ENCODE data around the gene EXOC1. TPM values are rescaled to one million over a fixed set of nuclear protein-coding genes. Genes with fewer than 3 reads are reported as not detected.

Gene EXOC1
- total RNA-seq, 1 donor from 2014 or later: 52.0 TPM

GRCh38 chr4:55849724-55850123 lies 3.7 kb upstream of the EXOC1 start:
- no peak overlapping the region for H3K4me3 ChIP-seq
- Mint-ChIP-seq H3K4me3 (no peak overlapping the region), H3K27me3 (ENCODE audit: insufficient read depth, low read depth) (peaks cover 9% of the 10 kb centered on the region), H3K4me1 (peaks cover 6% of the 10 kb centered on the region), H3K36me3 (no peaks in the 10 kb centered on the region), H3K9me3 (peaks cover 4% of the 10 kb centered on the region), H3K27ac (no peak overlapping the region)
- no peaks in the 10 kb centered on the region for H4K20me1 ChIP-seq (ENCODE audit: low read depth)
- peaks cover 4% of the 10 kb centered on the region for H3F3A ChIP-seq (ENCODE audit: low read depth)
- H3K9ac ChIP-seq: no peak overlapping the region
- peaks cover 20% of the 10 kb centered on the region for H3K27me3 ChIP-seq
- H3K9me3 ChIP-seq (ENCODE audit: low read depth): no peaks in the 10 kb centered on the region
- no peak for DNase-seq (ENCODE audit: low spot score)
- peak overlapping the region; percentile 68 for H2AFZ ChIP-seq (replicated peaks)
- peaks cover 6% of the 10 kb centered on the region for H3K79me2 ChIP-seq (ENCODE audit: low read depth)
- no peaks in the 10 kb centered on the region for H3K36me3 ChIP-seq
- no peak overlapping the region for H3K27ac ChIP-seq
- no peak overlapping the region for H3K4me2 ChIP-seq
- peaks cover 3% of the 10 kb centered on the region for H3K4me1 ChIP-seq
- TF ChIP-seq EZH2phosphoT487 (IDR thresholded peaks at IDR 0.05) (no peak), CTCF (IDR thresholded peaks at IDR 0.05) (peak; percentile 14)

- DNase-seq (ENCODE audit: low spot score): no peak
- Mint-ChIP-seq H3K27me3 (ENCODE audit: insufficient read depth, low read depth) (peaks cover 9% of the 10 kb centered on the region), H3K9me3 (peaks cover 4% of the 10 kb centered on the region), H3K4me1 (peaks cover 6% of the 10 kb centered on the region), H3K36me3 (peaks cover 1% of the 10 kb centered on the region), H3K27ac (no peak overlapping the region), H3K4me3 (no peak overlapping the region)
- Histone ChIP-seq H3K9ac (no peak overlapping the region), H3K79me2 (ENCODE audit: low read depth) (peaks cover 22% of the 10 kb centered on the region), H3F3A (ENCODE audit: low read depth) (peaks cover 8% of the 10 kb centered on the region), H3K4me3 (no peak overlapping the region), H3K4me1 (peaks cover 8% of the 10 kb centered on the region), H3K36me3 (no peaks in the 10 kb centered on the region), H3K4me2 (no peak overlapping the region), H4K20me1 (ENCODE audit: low read depth) (no peaks in the 10 kb centered on the region), H2AFZ (replicated peaks) (no peak overlapping the region), H3K27ac (no peak overlapping the region), H3K27me3 (peaks cover 20% of the 10 kb centered on the region), H3K9me3 (ENCODE audit: low read depth) (no peaks in the 10 kb centered on the region)
- TF ChIP-seq EZH2 (IDR thresholded peaks at IDR 0.05): no peak
- TF ChIP-seq CTCF (IDR thresholded peaks at IDR 0.05): no peak
- TF ChIP-seq EZH2phosphoT487 (IDR thresholded peaks at IDR 0.05): no peak
Observed at GRCh38 chr4:55851885-55852284, 1.6 kb upstream of the EXOC1 start.

- peaks cover 30% of the 10 kb centered on the region for H3K79me2 ChIP-seq (ENCODE audit: low read depth)
- H3K4me3 Mint-ChIP-seq: no peak overlapping the region
- peak overlapping the region; percentile 74 for H3K4me3 ChIP-seq
- peaks cover 8% of the 10 kb centered on the region for H3K4me1 ChIP-seq
- peaks cover 3% of the 10 kb centered on the region for H3K27me3 Mint-ChIP-seq (ENCODE audit: insufficient read depth, low read depth)
- H3K36me3 Mint-ChIP-seq: peaks cover 1% of the 10 kb centered on the region
- H3K9me3 ChIP-seq (ENCODE audit: low read depth): no peaks in the 10 kb centered on the region
- no peaks in the 10 kb centered on the region for H3K36me3 ChIP-seq
- no peak for TF ChIP-seq EZH2 (IDR thresholded peaks at IDR 0.05)
- no peak for TF ChIP-seq EZH2phosphoT487 (IDR thresholded peaks at IDR 0.05)
- no peak for TF ChIP-seq CTCF (IDR thresholded peaks at IDR 0.05)
- peak overlapping the region; percentile 80 for H3K9ac ChIP-seq
- peaks cover 8% of the 10 kb centered on the region for H3F3A ChIP-seq (ENCODE audit: low read depth)
- H3K4me2 ChIP-seq: peak overlapping the region; percentile 88
- no peak overlapping the region for H3K27ac Mint-ChIP-seq
- H3K27me3 ChIP-seq: peaks cover 20% of the 10 kb centered on the region
- H3K27ac ChIP-seq: no peak overlapping the region
- no peak for DNase-seq (ENCODE audit: low spot score)
- H3K4me1 Mint-ChIP-seq: peaks cover 6% of the 10 kb centered on the region
- peaks cover 4% of the 10 kb centered on the region for H3K9me3 Mint-ChIP-seq
- peak overlapping the region; percentile 79 for H2AFZ ChIP-seq (replicated peaks)
- H4K20me1 ChIP-seq (ENCODE audit: low read depth): no peaks in the 10 kb centered on the region
Observed at GRCh38 chr4:55854129-55854528, 681 bp downstream of the EXOC1 start.

Data from neural progenitor cell (in vitro differentiated cells).